Endothelial cell of umbilical vein (primary cell): ENCODE measurements around the gene SLC4A11. TPM values are rescaled to one million over a fixed set of nuclear protein-coding genes. Genes with fewer than 3 reads are reported as not detected.

Source experiments
- BruUV-seq: library from RNA; stranded (reverse); fragments of 400-500 nt; replicated peaks from 2 replicates; lab custom pipeline; 2021; lab: Mats Ljungman, UMichigan
- CTCF ChIA-PET: fragments of 300-600, 350-600 bp; sonication (Branson Sonifier 250); formaldehyde crosslinking; loops from one replicate; lab custom pipeline; 2021; ENCODE audit warnings: antibody characterized with exemption, inconsistent platforms; lab: Charles Lee
- POLR2A ChIA-PET: fragments of 300-600, 350-600 bp; sonication (Branson Sonifier 250); formaldehyde crosslinking; loops from one replicate; lab custom pipeline; 2021; ENCODE audit warnings: antibody characterized with exemption, inconsistent platforms; lab: Charles Lee
- DNase-seq: peaks from one replicate; pipeline ENCODE4 v3.0.0-alpha.2; 2011; ENCODE audit warnings: low read depth, low spot score
- FAIRE-seq: peaks from 2 replicates; lab custom pipeline; 2011; peaks lifted over from hg19 to GRCh38; lab: Jason Lieb, UNC
- H2AFZ ChIP-seq: 2 replicates; pipeline ENCODE4 v1.6.0; 2012; ENCODE audit warnings: low read depth, low read length, control low read depth, inconsistent platforms
- H3K27ac ChIP-seq: 2 replicates; pipeline ENCODE4 v1.5.1; 2011; ENCODE audit warnings: low read depth, mild to moderate bottlenecking, control low read depth, low read length, moderate library complexity; ENCODE audit not compliant: insufficient read depth
- H3K27me3 ChIP-seq, 2 experiments: 2 replicates each; pipeline versions ENCODE4 v1.6.0 to v1.6.1; 2011; ENCODE audit warnings: low read length in 2 of 2, mixed read lengths in 1 of 2; ENCODE audit not compliant: control insufficient read depth in 2 of 2, insufficient read depth in 2 of 2
- H3K36me3 ChIP-seq, 2 experiments: 2 replicates in 1 of 2; 3 replicates in 1 of 2; pipeline ENCODE4 v1.5.1; 2011; ENCODE audit warnings: low read length in 2 of 2, mild to moderate bottlenecking in 1 of 2, moderate library complexity in 1 of 2; ENCODE audit not compliant: control insufficient read depth in 2 of 2, insufficient read depth in 2 of 2; ENCODE audit errors: extremely low read depth in 1 of 2
- H3K4me1 ChIP-seq: 3 replicates; pipeline ENCODE4 v1.5.1; 2011; ENCODE audit warnings: mild to moderate bottlenecking, low read length; ENCODE audit not compliant: control insufficient read depth, insufficient read depth; ENCODE audit errors: extremely low read depth
- H3K4me2 ChIP-seq: 2 replicates; pipeline ENCODE4 v1.6.1; 2011; ENCODE audit warnings: low read length, control low read depth, mixed read lengths; ENCODE audit not compliant: insufficient read depth
- H3K4me3 ChIP-seq, 3 experiments: fragments of 200-600 bp in 1 of 3; sonication (generic), shearing (Covaris generic) in 1 of 3; replicated peaks in 1 of 3; 2 replicates each; pipeline ENCODE4 v1.5.1; 2011 to 2016; ENCODE audit warnings: control low read depth in 3 of 3, low read length in 3 of 3, mild to moderate bottlenecking in 2 of 3, inconsistent platforms in 1 of 3, low read depth in 1 of 3, moderate library complexity in 1 of 3; ENCODE audit not compliant: insufficient read depth in 1 of 3
- H3K79me2 ChIP-seq: 2 replicates; pipeline ENCODE4 v1.6.0; 2012; ENCODE audit warnings: low read length, inconsistent platforms; ENCODE audit not compliant: control insufficient read depth, insufficient read depth
- H3K9ac ChIP-seq: replicated peaks from 2 replicates; pipeline ENCODE3; 2011; ENCODE audit warnings: low read length, control low read depth; ENCODE audit not compliant: insufficient read depth; ENCODE audit errors: extremely low read depth
- H3K9me1 ChIP-seq: replicated peaks from 3 replicates; pipeline ENCODE4 v1.6.0; 2011; ENCODE audit warnings: mild to moderate bottlenecking, low read length; ENCODE audit not compliant: control insufficient read depth, insufficient read depth; ENCODE audit errors: extremely low read depth
- H3K9me3 ChIP-seq: replicated peaks from 2 replicates; pipeline ENCODE4 v1.5.1; 2012; ENCODE audit warnings: low read length, inconsistent platforms; ENCODE audit not compliant: control insufficient read depth, insufficient read depth
- H4K20me1 ChIP-seq: replicated peaks from 2 replicates; pipeline ENCODE3; 2011; ENCODE audit warnings: mild to moderate bottlenecking, low read length; ENCODE audit not compliant: control insufficient read depth, insufficient read depth; ENCODE audit errors: extremely low read depth
- CTCF ChIP-seq, 2 donors: IDR thresholded peaks; 1 replicate in 1 of 2; 2 replicates in 1 of 2; pipeline ENCODE4 v1.5.1; 2011; ENCODE audit warnings: low read length in 2 of 2, mild to moderate bottlenecking in 2 of 2, moderate library complexity in 2 of 2, control low read depth in 1 of 2, inconsistent platforms in 1 of 2, low read depth in 1 of 2; ENCODE audit not compliant: insufficient read depth in 1 of 2; ENCODE audit errors: extremely low read depth in 1 of 2
- EZH2 ChIP-seq: IDR thresholded peaks from 2 replicates; pipeline ENCODE4 v1.6.1; 2012; ENCODE audit warnings: borderline replicate concordance, low read depth, mild to moderate bottlenecking, moderate library complexity, low read length, inconsistent platforms; ENCODE audit not compliant: severe bottlenecking
- FOS ChIP-seq: IDR thresholded peaks from 2 replicates; pipeline ENCODE4 v1.6.1; 2011; ENCODE audit warnings: mild to moderate bottlenecking, low read length, moderate library complexity, borderline replicate concordance; ENCODE audit not compliant: insufficient read depth
- JUN ChIP-seq: IDR thresholded peaks from 2 replicates; pipeline ENCODE4 v1.6.1; 2011; ENCODE audit warnings: borderline replicate concordance, low read depth; ENCODE audit not compliant: insufficient read length, insufficient read depth
- MAX ChIP-seq: IDR thresholded peaks from 2 replicates; pipeline ENCODE4 v1.6.1; 2011; ENCODE audit not compliant: insufficient read depth, insufficient read length
- POLR2A ChIP-seq: IDR thresholded peaks from 2 replicates; pipeline ENCODE4 v1.6.1; 2012; ENCODE audit warnings: low read depth, mild to moderate bottlenecking, control low read depth, low read length
- dilution Hi-C: fragments of 300-500 bp; cut with MboI; formaldehyde crosslinking; loops from one replicate; pipeline ENCODE4 v1.15.0; 2019; ENCODE audit warnings: low sequenced_read_pairs; ENCODE audit not compliant: extremely low pct_ligation_motif_present
- intact Hi-C: fragments of 100-400 bp; cut with micrococcal nuclease; formaldehyde crosslinking; loops from one replicate; pipeline ENCODE4 v1.10.0; 2022
- polyA plus RNA-seq, 4 experiments: library from polyadenylated mRNA; depleted of rRNA in 3 of 4; stranded (reverse) in 3 of 4; unstranded in 1 of 4; fragments of >200 nt; gene quantifications; 2 replicates each; pipeline versions ENCODE4 v1.2.1 to v1.2.3, GENCODE V29; 2011 to 2012; ENCODE audit warnings: missing spikeins in 1 of 4
- total RNA-seq: library from RNA; stranded (reverse); gene quantifications from 2 replicates; pipeline ENCODE4 v1.2.3, GENCODE V29; 2021

The SLC4A11 gene
- total and polyA plus RNA-seq, 2 donors (not counting 3 experiments of a cell fraction or from before 2014, with no cell fraction given): 5.7 to 10.2 TPM

GRCh38 chr20:3238616-3239025 is 369 bp downstream of the SLC4A11 start:
- H3K9ac ChIP-seq: no peak overlapping the region
- intact Hi-C loops: no loop called here
- TF ChIP-seq EZH2 (peak; percentile 65), POLR2A (no peak), MAX (no peak), FOS (no peak), JUN (no peak)
- H3K4me3 ChIP-seq: peak overlapping the region; percentile 71 to 72 (median 71)
- peak overlapping the region; percentile 97 for H2AFZ ChIP-seq
- no peaks in the 10 kb centered on the region for H3K9me3 ChIP-seq
- H3K27ac ChIP-seq: no peak overlapping the region
- no TSS peak for BruUV-seq
- H3K79me2 ChIP-seq: no peaks in the 10 kb centered on the region
- peak overlapping the region; percentile 60 for H3K4me2 ChIP-seq
- no peak for DNase-seq
- CTCF ChIA-PET: interaction anchor here (1.4 to 2.9 kb wide), 3 partner anchors 11 to 185 kb away, joined by 4 to 26 read pairs (median 8); no protein-coding TSS in a partner anchor
- no peaks in the 10 kb centered on the region for H4K20me1 ChIP-seq
- FAIRE-seq: no peak
- H3K27me3 ChIP-seq: peaks cover 0 to 12% of the 10 kb centered on the region in 2 experiments
- no peaks in the 10 kb centered on the region for H3K36me3 ChIP-seq
- POLR2A ChIA-PET: no interaction called here
- H3K4me1 ChIP-seq: peaks cover 14% of the 10 kb centered on the region
- dilution Hi-C loops: no loop called here
- no peaks in the 10 kb centered on the region for H3K9me1 ChIP-seq

GRCh38 chr20:3237958-3238615 is 903 bp downstream of the SLC4A11 start:
- Histone ChIP-seq H2AFZ (peak overlapping the region; percentile 97), H3K4me3 (peak overlapping the region; percentile 71 to 72 (median 71)), H3K4me1 (peaks cover 14% of the 10 kb centered on the region), H4K20me1 (no peaks in the 10 kb centered on the region), H3K36me3 (no peaks in the 10 kb centered on the region), H3K27ac (no peak overlapping the region), H3K27me3 (peaks cover 0 to 12% of the 10 kb centered on the region in 2 experiments), H3K79me2 (no peaks in the 10 kb centered on the region), H3K9me1 (no peaks in the 10 kb centered on the region), H3K9ac (no peak overlapping the region), H3K4me2 (peak overlapping the region; percentile 60), H3K9me3 (no peaks in the 10 kb centered on the region)
- DNase-seq (no peak), FAIRE-seq (no peak)
- CTCF ChIA-PET: interaction anchor here (1.4 to 2.9 kb wide), 2 partner anchors 12 to 185 kb away, joined by 4 to 26 read pairs; no protein-coding TSS in a partner anchor
- intact Hi-C loops (no loop called here), dilution Hi-C loops (no loop called here)
- TF ChIP-seq FOS (no peak), EZH2 (peak; percentile 71), CTCF (IDR thresholded peaks at IDR 0.05; ENCODE audit: extremely low read depth in 1 of 2, insufficient read depth in 1 of 2, low read depth in 1 of 2, low read length in 2 of 2) (peak in 1 of 2 donors; percentile 3)
- POLR2A ChIA-PET: no interaction called here
- no TSS peak for BruUV-seq
